OCI-M1 (cell line): Measurements from ENCODE around the gene XXYLT1.
"Not testable (repeated sequence)": the region's sequence is repeated elsewhere in the genome, so short reads cannot be mapped to it uniquely, and the experiment has no call there.

ENCODE experiments used
- DNase-seq: peaks from one replicate; lab custom pipeline; 2025; lab: John Stamatoyannopoulos, UW

XXYLT1 gene

DNA sequence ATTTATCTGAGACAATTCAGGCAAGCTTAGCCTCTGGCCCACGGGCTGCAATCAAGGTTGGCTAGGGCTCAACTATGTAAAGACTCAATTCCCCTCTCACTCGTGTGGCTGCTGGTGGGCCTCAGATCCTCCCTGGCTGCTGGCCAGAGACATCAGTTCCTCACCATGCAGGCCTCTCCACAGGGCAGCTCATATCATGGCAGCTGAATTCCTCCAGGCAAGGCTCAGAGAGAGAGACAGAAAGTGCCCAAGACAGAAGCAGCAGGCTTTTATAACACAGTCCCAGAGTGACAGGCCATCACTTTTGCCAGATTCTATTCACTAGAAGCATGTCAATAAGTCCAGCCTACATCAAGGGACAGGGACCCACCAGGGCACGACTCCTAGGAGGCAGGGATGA, 63.2 kb downstream of the XXYLT1 start:
- DNase-seq = no peak

DNA sequence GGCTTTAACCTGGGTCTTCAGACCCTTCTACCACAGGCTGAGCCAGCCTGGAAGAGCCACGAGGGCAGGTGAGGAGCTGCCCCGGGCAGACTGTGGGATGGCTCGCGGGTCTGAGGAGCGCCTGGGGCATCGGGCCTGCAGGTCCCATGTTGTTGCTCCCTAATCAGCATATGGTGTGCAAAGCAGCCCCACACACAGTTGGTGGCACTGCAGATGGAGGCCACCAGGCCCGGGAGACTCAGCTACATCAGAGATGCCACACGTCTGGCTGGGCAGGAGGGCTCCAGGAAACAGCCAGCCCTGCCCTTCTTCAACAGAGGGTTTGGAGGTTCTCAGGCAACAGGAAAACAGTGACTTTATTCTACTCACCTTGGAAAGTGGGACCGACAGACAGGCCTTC, 63.9 kb downstream of the XXYLT1 start:
- no peak for DNase-seq

DNA sequence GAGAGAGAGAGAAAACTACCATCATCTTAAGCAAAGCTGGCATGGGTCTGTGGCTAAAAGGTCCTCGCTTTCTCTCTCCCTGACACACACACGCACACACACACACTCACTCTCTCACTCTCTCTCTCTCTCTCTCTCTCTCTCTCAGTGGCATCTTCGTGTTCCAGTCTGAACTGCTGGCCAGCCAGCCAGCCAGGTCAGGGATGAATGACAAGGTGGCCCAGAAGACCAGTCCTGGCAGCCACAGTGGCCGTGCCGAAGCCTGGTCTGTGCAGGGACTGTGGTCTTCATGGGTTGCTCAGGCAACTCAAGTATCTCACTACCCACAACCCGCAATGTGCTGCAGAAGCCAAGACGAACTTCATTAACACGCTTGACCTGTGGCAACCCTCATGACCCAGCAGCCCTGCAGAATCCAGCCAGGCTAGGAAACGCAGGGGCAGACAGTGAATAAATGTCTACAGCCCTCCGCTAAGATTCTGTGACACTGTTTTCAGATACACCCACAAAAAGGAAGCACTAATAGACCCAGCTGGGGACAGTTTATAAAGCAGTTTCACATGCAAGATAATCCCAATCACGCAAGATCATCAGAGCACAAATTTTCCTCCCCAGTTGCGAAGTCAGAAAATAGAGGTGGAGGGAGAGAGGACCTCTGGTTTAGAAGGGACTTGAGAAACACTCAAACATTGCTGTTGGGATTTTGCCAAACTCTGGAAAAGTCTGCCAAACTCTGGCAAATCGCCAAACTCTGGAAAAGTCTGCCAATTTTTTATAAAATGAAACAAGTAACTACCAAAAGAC, 66.4 kb downstream of the XXYLT1 start:
- DNase-seq = peak; percentile 63

DNA sequence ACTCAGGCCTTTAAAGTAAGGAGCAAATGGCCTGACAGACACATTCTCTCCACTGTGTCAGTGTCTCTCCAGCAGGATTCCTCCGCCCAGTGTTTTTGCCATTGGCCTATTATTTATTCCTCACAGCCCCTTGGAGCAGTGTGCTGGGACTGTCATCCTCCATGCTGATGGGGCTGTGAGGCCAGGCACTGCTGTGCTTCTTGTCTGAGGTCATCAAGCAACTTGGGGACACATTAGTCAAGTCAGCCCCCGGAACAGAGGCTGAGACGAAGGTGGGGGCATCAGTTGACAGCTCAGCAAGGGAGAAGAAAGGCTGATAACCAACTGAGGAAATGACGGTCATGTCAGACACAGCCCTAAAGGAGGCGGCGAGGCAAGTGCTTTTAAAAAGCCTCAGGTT, 67.4 kb downstream of the XXYLT1 start:
- DNase-seq = no peak

DNA sequence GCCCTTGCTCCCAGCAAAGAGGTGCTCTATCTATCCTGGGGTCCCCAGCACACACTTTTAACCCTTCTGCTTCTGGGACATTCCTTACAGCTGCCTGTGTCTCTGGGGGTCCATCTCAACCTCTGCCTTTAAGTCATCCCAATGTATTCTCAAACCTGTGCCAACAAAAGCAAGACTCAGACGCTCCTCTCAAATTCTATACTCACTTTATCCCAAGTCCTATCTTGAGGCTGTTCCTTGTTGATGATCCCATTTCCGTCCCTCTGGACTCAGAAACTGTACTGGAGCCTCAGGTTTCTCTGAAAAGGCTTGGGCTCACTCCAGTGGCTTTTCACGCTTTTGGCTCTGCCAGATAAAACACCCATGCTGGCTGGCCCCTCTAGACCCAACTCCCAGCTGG, 69.7 kb downstream of the XXYLT1 start:
- DNase-seq = no peak

DNA sequence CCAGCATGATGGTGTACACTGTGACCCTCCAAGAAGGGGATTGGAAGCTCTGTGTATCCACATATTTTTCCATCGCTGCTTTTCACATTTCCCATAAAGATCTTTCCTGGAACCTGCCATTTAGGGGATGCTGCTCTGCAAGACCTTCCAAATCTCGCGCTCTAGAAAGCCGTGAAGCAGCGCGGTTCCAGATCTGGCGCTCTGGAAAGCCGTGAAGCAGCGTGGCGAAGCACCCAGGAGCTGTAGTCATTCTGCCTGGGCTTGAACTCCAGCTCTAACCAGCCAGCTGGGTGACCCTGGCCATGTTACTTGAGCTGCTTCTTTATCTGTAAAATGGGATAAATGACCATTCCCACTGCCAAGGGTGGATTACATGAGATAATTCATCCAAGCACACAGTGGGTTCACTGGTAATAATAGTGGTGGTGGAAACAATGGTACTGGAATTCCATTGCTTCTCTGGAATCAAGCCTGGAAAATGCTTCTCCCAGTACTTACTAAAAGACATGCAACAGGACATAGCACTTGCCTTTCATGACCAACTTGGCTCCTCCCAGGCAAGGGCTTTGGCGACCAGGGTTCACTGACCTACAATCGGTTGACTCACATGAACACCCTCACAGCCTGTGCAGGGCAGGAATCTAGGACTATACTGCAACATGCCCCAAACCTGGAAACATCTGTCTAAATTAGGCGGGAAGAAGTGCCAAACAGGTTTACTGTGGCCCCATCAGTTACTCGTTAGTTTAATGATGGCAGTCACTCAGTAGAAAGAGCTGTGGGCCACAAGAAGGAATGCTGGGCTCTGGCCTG, 70.7 kb downstream of the XXYLT1 start:
- DNase-seq = no peak

DNA sequence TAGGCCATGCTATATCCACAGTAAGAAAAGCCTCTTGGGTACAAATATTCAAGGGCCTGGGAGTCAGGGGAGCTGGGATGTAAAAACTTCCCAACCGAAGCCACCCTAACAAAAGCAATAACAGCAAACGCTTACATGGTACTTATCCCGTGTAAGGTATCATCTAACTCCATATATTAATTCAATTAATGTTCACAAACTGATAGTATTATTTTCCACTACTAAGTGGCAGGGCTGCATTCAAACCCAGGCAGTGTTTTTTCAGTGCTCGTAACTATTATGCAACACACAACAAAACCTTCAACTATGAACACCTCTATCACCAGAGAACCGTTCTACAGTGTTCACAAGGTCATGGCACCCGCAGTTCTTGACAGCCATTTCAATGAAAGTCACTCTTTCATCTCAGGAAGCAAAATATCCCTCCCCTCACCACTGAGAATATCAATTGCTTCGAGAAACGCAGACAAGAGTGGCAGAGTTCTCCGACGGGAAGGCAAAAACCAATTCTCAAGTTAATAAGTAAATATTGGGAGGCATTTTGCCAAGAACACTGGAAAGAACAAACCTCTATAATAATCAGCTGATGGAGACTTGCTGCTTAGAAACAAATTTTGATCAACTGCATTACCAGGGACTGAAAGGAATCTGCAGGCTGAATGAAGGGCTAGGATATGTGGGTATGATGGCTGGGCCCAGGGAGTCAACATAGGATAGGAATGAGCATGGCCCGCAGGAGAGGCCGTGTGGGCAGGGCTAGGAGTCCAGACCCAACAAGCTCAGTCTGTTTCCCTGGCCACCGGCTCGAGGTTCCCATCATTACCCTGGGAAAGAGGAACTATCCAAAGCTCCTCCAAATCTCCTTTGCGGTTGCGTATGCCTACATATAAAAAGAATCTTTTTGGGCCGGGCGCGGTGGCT, 72.3 kb downstream of the XXYLT1 start:
- no peak for DNase-seq

DNA sequence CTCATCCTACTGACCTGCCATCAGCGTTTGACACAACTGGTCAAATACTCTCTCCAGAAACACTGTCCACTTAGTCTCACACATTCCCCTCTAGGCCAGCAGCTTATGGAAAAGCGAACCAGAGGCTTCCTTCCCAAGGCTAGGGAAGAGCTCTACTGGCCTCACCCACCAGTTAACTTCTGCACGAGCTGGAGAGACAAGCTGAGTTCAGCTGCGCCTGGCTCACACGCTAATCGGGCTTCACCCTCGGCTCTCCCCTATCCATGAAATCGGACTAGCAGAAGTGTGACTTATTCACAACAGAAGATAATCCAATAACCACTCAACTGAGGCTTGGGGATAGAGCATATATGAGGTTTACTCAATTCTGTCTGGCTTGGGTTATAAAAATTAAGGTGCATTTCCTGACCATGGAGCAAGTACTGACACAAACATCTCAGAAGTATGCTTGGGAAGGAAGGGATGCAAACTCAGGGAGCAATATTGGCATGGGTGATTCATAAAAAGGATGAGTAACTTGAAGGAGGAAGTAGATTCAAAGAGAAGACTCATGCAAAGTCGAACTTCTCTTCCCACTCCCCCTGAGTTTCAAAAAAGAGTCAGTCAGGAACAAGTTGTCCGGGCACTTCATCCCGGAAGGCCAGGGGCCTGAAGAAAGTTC, 73.1 kb downstream of the XXYLT1 start:
- peak; percentile 2 for DNase-seq

DNA sequence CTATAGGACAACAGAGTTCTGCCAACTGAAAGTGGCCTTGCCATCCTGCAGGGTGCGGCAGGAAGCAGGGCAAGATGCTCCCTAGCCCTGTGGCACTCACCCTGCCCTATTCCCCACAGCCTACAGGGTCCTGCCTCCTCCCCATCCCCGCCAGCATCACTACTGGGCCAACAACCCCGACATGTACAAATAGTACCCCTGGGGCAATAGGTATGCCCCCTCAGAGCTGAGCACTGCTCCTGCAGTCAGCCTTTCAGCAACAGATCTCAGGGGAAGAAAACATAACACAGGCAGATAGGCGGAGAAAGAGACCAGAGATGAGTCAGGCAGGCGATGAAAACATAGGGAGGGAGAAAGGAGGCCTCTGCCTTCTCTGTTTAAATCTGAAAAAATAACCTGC, 74.7 kb downstream of the XXYLT1 start:
- no peak for DNase-seq

DNA sequence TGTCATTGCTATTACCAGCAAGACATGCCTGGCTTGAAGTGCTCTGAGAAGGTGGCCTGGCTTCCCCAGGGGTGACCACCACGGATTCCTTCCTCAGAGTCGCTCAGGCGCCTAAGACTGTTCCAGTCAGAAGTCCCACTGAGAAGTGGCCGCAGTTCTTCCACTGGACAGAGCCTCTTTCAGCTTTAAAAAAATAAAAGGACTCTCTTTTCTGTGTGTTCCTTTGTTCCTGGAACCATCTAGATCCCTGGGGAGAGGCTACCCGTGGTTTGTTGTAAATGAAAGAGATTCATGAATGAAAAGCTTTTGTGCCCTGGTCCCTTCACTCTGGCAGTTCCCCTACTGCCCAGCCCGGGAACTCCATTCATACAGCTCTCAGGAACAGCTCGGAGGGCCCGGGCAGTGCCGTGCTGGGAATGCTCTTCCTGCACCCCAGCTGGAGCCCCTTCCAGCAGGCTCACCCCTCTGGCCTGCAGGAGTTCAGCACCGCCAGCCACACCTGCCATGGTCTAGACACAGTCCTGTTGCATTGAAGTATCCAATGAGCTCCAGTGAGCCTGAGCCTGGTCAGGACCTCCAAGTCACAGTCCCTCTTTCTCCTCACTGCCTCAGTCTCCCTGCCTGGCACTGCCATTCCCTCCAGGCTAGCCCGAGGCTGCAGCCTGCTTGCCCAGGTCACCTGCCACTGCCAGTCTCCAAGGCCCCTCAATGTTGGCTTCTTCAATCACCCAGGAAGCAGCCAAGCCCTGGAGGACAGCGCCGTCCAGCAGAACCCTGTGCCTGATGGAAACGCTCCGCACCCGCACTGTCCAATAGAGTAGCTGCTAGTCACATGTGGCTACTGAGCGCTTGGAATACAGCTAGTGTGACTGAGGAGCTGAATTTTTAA, 75.4 kb downstream of the XXYLT1 start:
- no peak for DNase-seq

DNA sequence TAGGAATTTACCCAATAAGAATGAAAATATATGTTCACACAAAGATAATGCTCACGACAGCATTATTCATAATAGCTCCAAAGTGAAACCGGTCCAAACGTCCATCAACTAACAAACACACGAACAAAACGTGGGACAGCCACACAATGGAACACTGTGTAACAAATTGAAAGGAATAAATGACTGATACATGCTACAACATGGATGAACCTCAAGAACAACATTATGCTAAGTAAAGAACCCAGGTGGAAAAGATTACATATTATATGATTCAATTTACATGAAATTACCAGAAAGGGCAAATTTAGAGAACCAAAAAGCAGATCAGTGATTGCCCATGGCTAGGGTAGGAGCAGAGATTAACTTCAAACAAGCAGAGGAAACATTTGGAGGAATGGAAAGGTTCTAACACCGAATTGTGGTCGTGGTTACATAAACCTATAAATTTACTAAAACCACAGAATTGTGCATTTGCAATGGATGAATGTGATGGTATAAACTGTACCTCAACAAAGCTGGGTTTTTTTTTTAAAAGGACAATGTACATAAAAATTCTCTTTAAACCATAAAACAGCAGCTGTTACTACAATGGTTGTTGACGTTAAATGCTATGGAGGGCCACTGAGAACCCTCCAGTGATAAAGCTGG, 76.3 kb downstream of the XXYLT1 start:
- peak; percentile 20 for DNase-seq

DNA sequence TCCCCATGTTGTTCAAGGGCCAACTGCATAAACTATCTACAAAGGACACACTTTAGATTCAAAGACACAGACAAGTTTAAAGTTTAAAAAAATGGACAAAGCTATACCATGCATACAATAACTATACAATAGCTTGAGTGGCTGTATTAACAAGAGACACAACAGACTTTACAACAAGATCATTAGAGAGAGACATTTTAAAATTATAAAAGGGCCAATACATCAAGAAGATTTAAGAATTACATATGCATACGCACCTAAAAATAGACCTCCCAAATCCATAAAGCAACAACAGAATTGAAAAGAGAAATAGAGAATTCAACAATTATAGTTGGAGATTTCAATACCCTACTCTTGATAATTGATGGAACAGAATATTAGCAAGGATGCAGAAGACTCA, 79.4 kb downstream of the XXYLT1 start:
- peak; percentile 1 for DNase-seq

DNA sequence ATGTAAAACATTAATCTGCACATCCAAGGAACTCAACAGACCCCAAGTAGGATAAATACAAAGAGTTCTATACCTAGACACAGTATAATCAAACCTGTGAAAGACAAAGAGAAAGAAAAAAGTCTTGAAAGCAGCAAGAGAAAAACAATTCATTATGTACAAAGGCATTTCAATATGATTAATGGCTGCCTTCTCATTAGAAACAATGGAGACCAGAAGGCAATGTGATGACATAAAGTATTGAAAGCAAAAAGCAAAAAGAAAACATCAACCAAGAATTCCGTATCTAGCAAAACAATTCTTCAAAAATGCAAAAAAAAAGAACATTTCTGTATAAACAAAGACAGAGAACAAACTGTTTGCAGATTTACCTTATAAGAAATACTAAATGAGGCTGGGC, 81.1 kb downstream of the XXYLT1 start:
- DNase-seq = no peak

DNA sequence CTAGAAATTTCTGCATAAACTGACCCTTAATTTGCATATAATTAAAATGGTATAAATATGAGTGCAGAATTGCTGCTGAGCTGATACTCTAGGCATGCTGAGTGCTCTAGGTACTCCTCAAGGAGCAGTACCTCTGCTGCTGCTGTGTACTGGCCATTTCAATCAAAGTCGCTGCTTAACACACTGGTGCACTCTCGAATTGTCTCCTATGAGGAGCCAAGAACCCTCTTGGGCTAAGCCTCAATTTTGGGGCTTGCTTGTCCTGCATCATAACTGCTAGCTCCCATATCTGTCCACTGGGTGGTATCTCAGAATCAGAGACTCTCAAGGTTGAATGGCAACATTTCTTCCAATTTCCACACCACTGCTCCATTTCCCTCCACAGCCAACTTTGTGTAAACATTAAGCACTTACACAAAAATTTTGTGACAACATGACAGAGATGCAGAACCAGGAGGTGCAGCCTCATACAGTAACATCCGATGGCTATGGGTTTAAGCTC, 82.5 kb downstream of the XXYLT1 start:
- no peak for DNase-seq

DNA sequence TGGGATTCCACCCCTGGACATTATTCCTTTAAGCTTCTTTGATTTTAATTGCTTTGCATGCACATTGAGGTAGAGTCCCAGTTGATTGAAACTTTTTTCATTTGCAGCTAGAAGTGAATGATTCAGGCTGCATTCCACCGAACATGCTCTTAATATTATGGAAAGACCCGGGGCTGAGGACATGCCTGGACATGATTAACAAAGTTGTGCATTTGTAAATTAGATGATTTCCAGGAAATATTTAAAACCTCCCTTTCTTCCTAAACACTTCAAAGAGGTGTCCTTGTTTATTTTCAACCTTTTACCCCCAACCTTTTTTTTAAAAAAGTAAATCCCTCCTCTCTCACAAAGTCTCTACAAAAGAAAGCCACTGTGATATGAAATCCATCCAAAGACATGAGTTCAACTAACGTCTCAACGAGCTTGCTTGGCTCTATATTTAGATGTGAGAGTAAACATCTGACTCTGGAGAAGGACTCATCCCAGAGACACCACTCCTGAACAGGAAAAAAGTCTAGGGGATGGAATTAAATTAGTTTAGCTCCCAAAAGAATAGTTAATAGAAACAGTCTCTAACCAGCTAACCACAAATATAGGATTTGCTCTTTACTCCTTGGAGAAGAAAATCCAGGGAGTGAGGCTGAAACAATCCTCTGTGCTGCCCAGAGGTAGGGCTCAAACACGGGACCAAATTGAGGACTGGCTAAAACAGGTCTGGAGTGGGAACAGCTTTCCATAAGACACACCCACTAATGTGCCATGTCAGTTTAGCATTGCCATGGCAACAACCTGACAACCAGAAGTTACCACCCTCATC, 83.1 kb downstream of the XXYLT1 start:
- no peak for DNase-seq

DNA sequence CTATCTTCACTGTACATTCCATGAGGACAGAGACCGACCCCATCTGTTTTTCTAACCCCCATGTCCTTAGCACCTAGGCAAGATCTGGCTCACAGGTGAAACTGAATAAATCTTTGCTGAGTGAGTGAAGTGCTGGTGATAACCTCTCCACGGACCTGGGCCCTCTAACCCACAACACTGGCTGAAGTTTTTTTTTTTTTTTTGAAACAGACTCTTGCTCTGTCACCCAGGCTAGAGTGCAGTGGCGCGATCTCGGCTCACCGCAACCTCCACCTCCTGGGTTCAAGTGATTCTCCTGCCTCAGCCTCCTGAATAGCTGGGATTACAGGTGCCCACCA, 84.3 kb downstream of the XXYLT1 start:
- not testable (repeated sequence) for DNase-seq

DNA sequence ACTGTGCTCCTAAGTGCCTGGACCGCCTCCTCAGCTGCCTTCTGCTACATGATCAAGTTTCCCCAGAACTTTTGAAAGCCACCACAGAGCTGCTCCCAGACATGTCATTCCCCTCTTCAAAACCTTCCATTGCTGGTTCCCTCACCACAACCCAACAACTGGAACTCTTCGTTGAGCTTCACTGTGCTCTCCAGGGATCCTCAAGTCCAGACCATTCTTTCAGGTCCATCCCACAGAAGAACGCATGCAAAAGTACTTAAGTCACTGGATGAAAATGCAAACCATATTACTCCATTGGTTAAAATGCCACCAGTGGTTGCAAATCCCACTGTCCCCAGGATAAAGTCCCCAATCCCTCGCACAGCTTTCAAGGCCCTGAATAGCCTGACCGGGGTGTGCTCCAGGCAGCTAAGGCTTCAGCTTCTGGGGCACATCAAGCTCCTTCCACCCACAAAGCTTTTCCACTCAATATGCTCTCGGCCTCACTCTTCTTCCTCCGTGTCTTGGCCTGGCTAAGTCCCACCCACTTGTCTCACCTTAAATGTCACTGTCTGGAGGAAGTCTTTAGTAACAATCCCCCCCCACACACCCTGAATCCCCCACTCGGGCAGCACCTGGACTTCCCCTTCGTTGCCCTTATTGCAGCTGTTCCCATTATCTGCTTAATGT, 84.8 kb downstream of the XXYLT1 start:
- DNase-seq = no peak

DNA sequence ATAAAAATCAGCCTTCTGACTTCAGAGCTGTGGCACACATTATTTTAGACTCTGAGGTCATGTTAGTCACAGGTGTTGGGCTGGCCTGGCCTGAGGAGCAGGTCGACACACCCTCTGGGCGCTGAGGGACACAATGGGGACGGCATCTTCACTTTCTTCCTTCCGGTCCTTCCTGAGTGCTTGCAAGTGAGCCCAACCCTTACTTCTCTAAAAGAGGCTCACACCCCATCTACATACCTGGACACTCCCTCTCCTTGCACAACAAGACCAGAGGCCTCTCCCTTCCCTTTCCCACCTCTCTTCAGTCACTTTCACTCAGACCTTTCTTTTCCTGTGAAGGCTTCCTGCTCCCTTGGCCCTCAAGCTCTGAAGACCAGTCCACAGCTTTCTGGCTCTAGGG, 85.4 kb downstream of the XXYLT1 start:
- no peak for DNase-seq
